ENCODE results near the gene PARM1.
"Not testable (repeated sequence)": the region's sequence is repeated elsewhere in the genome, so short reads cannot be mapped to it uniquely, and the experiment has no call there.

Gene PARM1

GRCh38 chr4:74994436-74994835 lies 61.5 kb downstream of the PARM1 start:
- FAIRE-seq = not testable (repeated sequence)

GRCh38 chr4:74996996-74997395 lies 64.1 kb downstream of the PARM1 start:
- FAIRE-seq = no peak

- no peak for FAIRE-seq
Measured at GRCh38 chr4:74997948-74998729, 65.2 kb downstream of the PARM1 start.

- FAIRE-seq = no peak
Measured at GRCh38 chr4:74999714-75000309, 66.9 kb downstream of the PARM1 start.

- FAIRE-seq = no peak
Measured at GRCh38 chr4:75001871-75002270, 69.0 kb downstream of the PARM1 start.

- no peak for FAIRE-seq
Measured at GRCh38 chr4:75002381-75002780, 69.5 kb downstream of the PARM1 start.

- no peak for FAIRE-seq
Measured at GRCh38 chr4:75003979-75004378, 71.1 kb downstream of the PARM1 start.

GRCh38 chr4:75004755-75005668 lies 72.1 kb downstream of the PARM1 start:
- no peak for FAIRE-seq

GRCh38 chr4:75005727-75006126 lies 72.8 kb downstream of the PARM1 start:
- no peak for FAIRE-seq

GRCh38 chr4:75007891-75008290 lies 75.0 kb downstream of the PARM1 start:
- no peak for FAIRE-seq

GRCh38 chr4:75009138-75009537 lies 76.2 kb downstream of the PARM1 start:
- no peak for FAIRE-seq

GRCh38 chr4:75011131-75011795 lies 78.3 kb downstream of the PARM1 start:
- no peak for FAIRE-seq

GRCh38 chr4:75015627-75016026 lies 82.7 kb downstream of the PARM1 start:
- FAIRE-seq = no peak

- FAIRE-seq = no peak
Measured at GRCh38 chr4:75016472-75016871, 83.6 kb downstream of the PARM1 start.

GRCh38 chr4:75018811-75019479 lies 86.0 kb downstream of the PARM1 start:
- FAIRE-seq = no peak

- no peak for FAIRE-seq
Measured at GRCh38 chr4:75025431-75025830, 92.5 kb downstream of the PARM1 start.

- FAIRE-seq = no peak
Measured at GRCh38 chr4:75028196-75028854, 95.4 kb downstream of the PARM1 start.

GRCh38 chr4:75030028-75030427 lies 97.1 kb downstream of the PARM1 start:
- FAIRE-seq = no peak

- FAIRE-seq = no peak
Measured at GRCh38 chr4:75030649-75031235, 97.8 kb downstream of the PARM1 start.

- FAIRE-seq = peak; percentile 4
Measured at GRCh38 chr4:75031775-75032174, 98.9 kb downstream of the PARM1 start.

GRCh38 chr4:75034523-75034922 lies 101.6 kb downstream of the PARM1 start:
- no peak for FAIRE-seq

Data from endometrium (tissue), 2 donors.